GM23248 (cell line): Measurements from ENCODE around the gene CACNB2. TPM values are rescaled to one million over a fixed set of nuclear protein-coding genes. Genes with fewer than 3 reads are reported as not detected.

Source experiments
- DNase-seq: peaks from one replicate; pipeline ENCODE4 v3.0.0-alpha.2; 2015
- H2AFZ ChIP-seq: fragments of 200-600 bp; sonication (generic); 2 replicates; pipeline ENCODE4 v1.6.1; 2016; ENCODE audit warnings: antibody characterized with exemption
- H3F3A ChIP-seq: fragments of 200-600 bp; sonication (generic); 2 replicates; pipeline ENCODE4 v1.6.1; 2016; ENCODE audit warnings: mild to moderate bottlenecking, antibody characterized with exemption, mixed run types; ENCODE audit not compliant: insufficient read depth
- H3K27ac ChIP-seq: fragments of 200-600 bp; sonication (generic); 2 replicates; pipeline ENCODE4 v1.5.1; 2016; ENCODE audit warnings: mild to moderate bottlenecking
- H3K27me3 ChIP-seq: fragments of 200-600 bp; sonication (generic); replicated peaks from 2 replicates; pipeline ENCODE4 v1.6.1; 2016; ENCODE audit warnings: mild to moderate bottlenecking; ENCODE audit not compliant: insufficient read depth
- H3K36me3 ChIP-seq: fragments of 200-600 bp; sonication (generic); 2 replicates; pipeline ENCODE4 v1.6.1; 2016; ENCODE audit warnings: low read depth, mild to moderate bottlenecking
- H3K4me1 ChIP-seq: fragments of 200-600 bp; sonication (generic); 2 replicates; pipeline ENCODE4 v1.6.1; 2016; ENCODE audit warnings: mild to moderate bottlenecking; ENCODE audit not compliant: insufficient read depth
- H3K4me2 ChIP-seq: fragments of 200-600 bp; sonication (generic); one replicate; pipeline ENCODE4 v1.6.1; 2016; ENCODE audit warnings: mild to moderate bottlenecking; ENCODE audit not compliant: unreplicated experiment
- H3K4me3 ChIP-seq: fragments of 200-600 bp; sonication (generic); 2 replicates; pipeline ENCODE4 v1.5.1; 2016; ENCODE audit warnings: mild to moderate bottlenecking
- H3K79me2 ChIP-seq: fragments of 200-600 bp; sonication (generic); 2 replicates; pipeline ENCODE4 v1.6.1; 2016; ENCODE audit warnings: mild to moderate bottlenecking; ENCODE audit not compliant: insufficient read depth
- H3K9ac ChIP-seq: fragments of 200-600 bp; sonication (generic); 2 replicates; pipeline ENCODE4 v1.6.1; 2016; ENCODE audit warnings: mild to moderate bottlenecking
- H3K9me2 ChIP-seq: fragments of 200-600 bp; sonication (generic); 2 replicates; pipeline ENCODE4 v1.6.1; 2016; ENCODE audit warnings: mixed run types, mild to moderate bottlenecking, moderate library complexity; ENCODE audit not compliant: insufficient read depth
- H3K9me3 ChIP-seq: fragments of 200-600 bp; sonication (generic); one replicate; pipeline ENCODE4 v1.6.1; 2017; ENCODE audit warnings: low read depth
- H4K20me1 ChIP-seq: fragments of 200-600 bp; sonication (generic); 2 replicates; pipeline ENCODE4 v1.6.0; 2016; ENCODE audit not compliant: insufficient read depth
- EZH2 ChIP-seq: fragments of 200-600 bp; sonication (generic); IDR thresholded peaks from 2 replicates; pipeline ENCODE4 v1.6.1; 2018; ENCODE audit warnings: antibody characterized with exemption, mild to moderate bottlenecking; ENCODE audit not compliant: insufficient read depth, poor library complexity, severe bottlenecking
- EZH2phosphoT487 ChIP-seq: fragments of 200-600 bp; sonication (generic); IDR thresholded peaks from 2 replicates; pipeline ENCODE4 v1.6.1; 2018; ENCODE audit warnings: antibody characterized with exemption, moderate library complexity, mild to moderate bottlenecking, low read depth; ENCODE audit not compliant: insufficient read depth
- WGBS, 2 experiments: methylation state at CpG; one replicate each; pipeline ENCODE4 v1.1.6; 2015 to 2017; ENCODE audit warnings: low lambda C conversion rate in 2 of 2, low coverage in 1 of 2; ENCODE audit errors: missing lambda C conversion rate in 2 of 2; 5-methylcytosine and 5-hydroxymethylcytosine counted together
- in situ Hi-C: fragments of 300-500 bp; cut with MboI; formaldehyde crosslinking; loops from 2 replicates; pipeline ENCODE4 v1.15.0; 2020
- polyA plus RNA-seq: library from polyadenylated mRNA; unstranded; fragments of >200 nt; fragmentation: Nextera tagmentation; extraction: Ambion mirVana; gene quantifications from 2 replicates; pipeline ENCODE4 v1.2.1, GENCODE V29; 2016
- total RNA-seq: library from RNA; depleted of rRNA; stranded (reverse); fragments of >200 nt; shearing (Covaris generic); gene quantifications from 2 replicates; pipeline ENCODE4 v1.2.3, GENCODE V29; 2014

CACNB2 gene
- total and polyA plus RNA-seq, 2 experiments from 2014 or later: 0.31 to 0.32 TPM

DNA sequence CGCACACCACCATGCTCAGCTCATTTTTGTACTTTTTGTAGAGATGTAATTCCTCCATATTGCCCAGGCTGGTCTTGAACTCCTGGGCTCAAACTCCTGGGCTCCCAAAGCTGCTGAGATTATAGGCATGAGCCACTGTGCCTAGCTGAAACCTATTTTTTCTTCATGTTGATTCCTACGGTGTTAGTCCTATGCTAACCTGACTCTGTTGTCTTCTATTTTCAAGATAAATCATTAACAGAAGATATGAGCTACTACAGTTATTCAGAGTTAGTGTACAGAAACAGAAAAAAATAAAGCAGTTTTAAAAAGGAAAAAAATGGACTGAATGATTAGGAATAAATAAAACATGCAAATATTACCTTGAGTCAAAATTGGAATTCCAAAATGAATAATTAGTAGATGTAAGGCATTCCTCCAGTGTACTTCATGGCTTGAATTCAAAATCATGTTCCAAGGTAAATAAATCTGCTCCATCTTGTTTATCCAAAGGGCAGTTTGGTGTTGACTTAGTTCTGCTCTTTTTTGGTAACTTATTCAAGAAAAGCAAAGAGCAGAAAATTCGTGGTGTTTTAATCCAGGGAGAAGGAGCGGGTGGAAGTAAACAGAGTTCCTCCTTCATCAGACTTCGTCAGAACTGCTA is 185.8 kb downstream of the CACNB2 start:
- Histone ChIP-seq H2AFZ (no peak overlapping the region), H3K27ac (no peak overlapping the region), H3K36me3 (no peaks in the 10 kb centered on the region), H3F3A (no peaks in the 10 kb centered on the region), H3K4me3 (no peak overlapping the region), H3K9me3 (no peaks in the 10 kb centered on the region), H3K27me3 (no peaks in the 10 kb centered on the region), H3K4me1 (no peaks in the 10 kb centered on the region), H3K79me2 (no peaks in the 10 kb centered on the region), H3K4me2 (no peak overlapping the region), H4K20me1 (no peaks in the 10 kb centered on the region), H3K9ac (no peak overlapping the region), H3K9me2 (no peaks in the 10 kb centered on the region)
- in situ Hi-C loops: no loop called here
- TF ChIP-seq EZH2phosphoT487: no peak
- TF ChIP-seq EZH2: no peak
- DNase-seq: no peak
- 60 to 62% methylated on average over 5 of the region's 5 CpGs for WGBS, 2 experiments

DNA sequence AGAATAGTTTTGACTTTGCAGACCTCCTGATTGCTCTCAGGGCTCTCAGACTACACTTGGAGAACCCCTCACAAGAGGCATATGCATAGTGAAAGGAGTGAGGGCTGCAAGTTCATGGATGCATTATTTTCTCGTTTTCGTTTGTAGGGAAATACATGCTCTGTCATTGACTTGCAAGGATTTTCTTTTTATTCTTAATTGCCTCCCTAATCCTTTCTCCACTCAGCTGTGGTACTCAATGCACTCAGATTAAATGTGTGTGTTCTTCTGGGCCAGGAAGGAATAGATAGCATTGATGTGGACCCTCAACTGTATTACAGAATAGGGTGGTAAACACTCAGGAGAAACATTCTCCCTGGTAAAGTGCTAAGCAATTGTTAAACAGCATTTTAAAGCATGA is 188.7 kb downstream of the CACNB2 start:
- DNase-seq: no peak
- 75 to 96% methylated on average over 2 of the region's 2 CpGs for WGBS, 2 experiments
- no peak overlapping the region for H3K27ac ChIP-seq
- no peaks in the 10 kb centered on the region for H3K9me3 ChIP-seq
- H2AFZ ChIP-seq: no peak overlapping the region
- no peaks in the 10 kb centered on the region for H3K27me3 ChIP-seq
- no peaks in the 10 kb centered on the region for H3K36me3 ChIP-seq
- no peak overlapping the region for H3K9ac ChIP-seq
- TF ChIP-seq EZH2: no peak
- no peak for TF ChIP-seq EZH2phosphoT487
- no peaks in the 10 kb centered on the region for H3K9me2 ChIP-seq
- H4K20me1 ChIP-seq: no peaks in the 10 kb centered on the region
- in situ Hi-C loops: no loop called here
- no peak overlapping the region for H3K4me2 ChIP-seq
- no peaks in the 10 kb centered on the region for H3K79me2 ChIP-seq
- no peak overlapping the region for H3K4me3 ChIP-seq
- H3F3A ChIP-seq: no peaks in the 10 kb centered on the region
- no peaks in the 10 kb centered on the region; the same call in 1 of the 2 replicates for H3K4me1 ChIP-seq

- no peaks in the 10 kb centered on the region for H3K9me3 ChIP-seq
- no peak overlapping the region for H3K9ac ChIP-seq
- H3K36me3 ChIP-seq: no peaks in the 10 kb centered on the region
- H3K9me2 ChIP-seq: no peaks in the 10 kb centered on the region
- H3K27ac ChIP-seq: no peak overlapping the region
- no peak overlapping the region for H3K4me3 ChIP-seq
- DNase-seq: peak; percentile 7
- no peaks in the 10 kb centered on the region for H4K20me1 ChIP-seq
- in situ Hi-C loops: no loop called here
- no peak overlapping the region for H3K4me2 ChIP-seq
- H3K4me1 ChIP-seq: no peaks in the 10 kb centered on the region; the same call in 1 of the 2 replicates
- H2AFZ ChIP-seq: no peak overlapping the region
- H3K79me2 ChIP-seq: no peaks in the 10 kb centered on the region
- no peaks in the 10 kb centered on the region for H3K27me3 ChIP-seq
- no peak for TF ChIP-seq EZH2
- no peak for TF ChIP-seq EZH2phosphoT487
- 62 to 73% methylated on average over 4 of the region's 4 CpGs for WGBS, 2 experiments
- H3F3A ChIP-seq: no peaks in the 10 kb centered on the region
Observed at GRCh38 chr10:18332048-18332447, 191.8 kb downstream of the CACNB2 start.

GRCh38 chr10:18332484-18332883 is 192.3 kb downstream of the CACNB2 start:
- Histone ChIP-seq H3K9me2 (no peaks in the 10 kb centered on the region), H3K27me3 (no peaks in the 10 kb centered on the region), H2AFZ (no peak overlapping the region), H3K4me3 (no peak overlapping the region), H3K79me2 (no peaks in the 10 kb centered on the region), H3K9ac (no peak overlapping the region), H3K4me2 (no peak overlapping the region), H4K20me1 (no peaks in the 10 kb centered on the region), H3F3A (no peaks in the 10 kb centered on the region), H3K27ac (no peak overlapping the region), H3K9me3 (no peaks in the 10 kb centered on the region), H3K36me3 (no peaks in the 10 kb centered on the region), H3K4me1 (no peaks in the 10 kb centered on the region; the same call in 1 of the 2 replicates)
- WGBS, 2 experiments: 97 to 100% methylated on average over 1 of the region's 1 CpG
- in situ Hi-C loops: no loop called here
- TF ChIP-seq EZH2 (no peak), EZH2phosphoT487 (no peak)
- DNase-seq: no peak
